Measurements from ENCODE around the gene ATP6V1A.

GRCh38 chr3:113745756-113746547 is 883 bp upstream of the ATP6V1A start, which contains the start of gene NAA50:
- TF ChIP-seq CTCF (IDR thresholded peaks at IDR 0.05) (no peak), EZH2 (IDR thresholded peaks at IDR 0.05; ENCODE audit: borderline replicate concordance, insufficient read depth, low read depth, low read length, poor library complexity, severe bottlenecking) (no peak)
